HepG2 (cell line): ENCODE results near the gene STX4.

Source experiments
- ATM ChIP-seq: fragments of 450-650 bp; IDR thresholded peaks from 2 replicates; pipeline ENCODE4 v1.7.1; 2017; ENCODE audit warnings: mild to moderate bottlenecking, borderline replicate concordance
- CHD2 ChIP-seq: IDR thresholded peaks from 2 replicates; pipeline ENCODE4 v1.6.1; 2011; ENCODE audit warnings: low read depth, low read length, improper control_type of control experiment
- FOSL2 ChIP-seq: sonication (generic); formaldehyde crosslinking; IDR thresholded peaks from 2 replicates; pipeline ENCODE4 v1.4.0; 2020; ENCODE audit warnings: missing genetic modification reagents
- HES4 ChIP-seq: sonication (generic); formaldehyde crosslinking; IDR thresholded peaks from 2 replicates; pipeline ENCODE4 v1.9.0; 2021; ENCODE audit warnings: mild to moderate bottlenecking, missing genetic modification reagents, borderline replicate concordance
- NFIC ChIP-seq: IDR thresholded peaks from 2 replicates; pipeline ENCODE4 v1.6.1; 2012; ENCODE audit warnings: mild to moderate bottlenecking, low read length, inconsistent platforms
- PCBP2 ChIP-seq: fragments of 200-400 bp; formaldehyde crosslinking; optimal IDR thresholded peaks from 2 replicates; pipeline ENCODE3; 2018; ENCODE audit warnings: low read length, low read depth; ENCODE audit not compliant: poor library complexity, severe bottlenecking
- RFX1 ChIP-seq: fragments of 450-650 bp; IDR thresholded peaks from 2 replicates; pipeline ENCODE4 v1.6.1; 2017
- YY1 ChIP-seq: IDR thresholded peaks from 2 replicates; pipeline ENCODE4 v1.6.1; 2011; ENCODE audit warnings: low read length, low read depth, moderate library complexity, mild to moderate bottlenecking; ENCODE audit not compliant: insufficient read depth, insufficient replicate concordance
- ZNF160 ChIP-seq: sonication (generic); formaldehyde crosslinking; IDR thresholded peaks from 2 replicates; pipeline ENCODE4 v1.8.0; 2022; ENCODE audit warnings: mild to moderate bottlenecking, inconsistent platforms, missing genetic modification reagents
- ZNF317 ChIP-seq: sonication (generic); formaldehyde crosslinking; IDR thresholded peaks from 2 replicates; pipeline ENCODE4 v1.5.0; 2020; ENCODE audit warnings: mild to moderate bottlenecking, missing genetic modification reagents
- ZNF484 ChIP-seq: sonication (generic); formaldehyde crosslinking; IDR thresholded peaks from 2 replicates; pipeline ENCODE4 v1.5.1; 2020; ENCODE audit warnings: mild to moderate bottlenecking, low read depth, missing genetic modification reagents, borderline replicate concordance
- TF ChIP-seq, protein P1 (sequence below): sonication (generic); formaldehyde crosslinking; IDR thresholded peaks from 2 replicates; pipeline ENCODE4 v1.5.0; 2020; ENCODE audit warnings: mild to moderate bottlenecking, missing genetic modification reagents, moderate library complexity

DNA sequence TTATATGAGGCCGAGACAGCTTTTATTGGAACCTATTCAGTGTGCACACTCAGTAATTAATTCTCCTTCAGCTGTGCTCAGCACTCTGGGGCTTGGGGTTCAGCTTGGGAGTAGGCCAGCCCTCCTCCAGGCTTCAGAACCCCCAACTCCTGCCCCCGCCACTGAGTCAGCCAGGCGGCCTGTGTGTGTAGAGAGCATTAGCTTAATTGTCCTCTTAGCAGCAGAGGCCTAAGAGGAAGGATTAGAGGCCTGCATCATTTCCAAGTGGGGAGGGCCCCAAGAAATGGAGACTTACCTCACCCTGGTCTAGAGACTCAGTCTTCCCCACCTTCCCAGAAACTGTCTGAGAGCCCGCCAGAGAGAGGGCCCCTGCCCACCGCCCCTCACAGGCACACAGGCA, 54.6 kb downstream of the STX4 start:
- no peak for TF ChIP-seq PCBP2
- no peak for TF ChIP-seq ZNF160 (CRISPR knock-in tag)
- TF ChIP-seq HES4 (CRISPR knock-in tag) = 0 out of 2 replicates have a peak, but pooled peaks have one; percentile 11
- TF ChIP-seq, protein P1, sequence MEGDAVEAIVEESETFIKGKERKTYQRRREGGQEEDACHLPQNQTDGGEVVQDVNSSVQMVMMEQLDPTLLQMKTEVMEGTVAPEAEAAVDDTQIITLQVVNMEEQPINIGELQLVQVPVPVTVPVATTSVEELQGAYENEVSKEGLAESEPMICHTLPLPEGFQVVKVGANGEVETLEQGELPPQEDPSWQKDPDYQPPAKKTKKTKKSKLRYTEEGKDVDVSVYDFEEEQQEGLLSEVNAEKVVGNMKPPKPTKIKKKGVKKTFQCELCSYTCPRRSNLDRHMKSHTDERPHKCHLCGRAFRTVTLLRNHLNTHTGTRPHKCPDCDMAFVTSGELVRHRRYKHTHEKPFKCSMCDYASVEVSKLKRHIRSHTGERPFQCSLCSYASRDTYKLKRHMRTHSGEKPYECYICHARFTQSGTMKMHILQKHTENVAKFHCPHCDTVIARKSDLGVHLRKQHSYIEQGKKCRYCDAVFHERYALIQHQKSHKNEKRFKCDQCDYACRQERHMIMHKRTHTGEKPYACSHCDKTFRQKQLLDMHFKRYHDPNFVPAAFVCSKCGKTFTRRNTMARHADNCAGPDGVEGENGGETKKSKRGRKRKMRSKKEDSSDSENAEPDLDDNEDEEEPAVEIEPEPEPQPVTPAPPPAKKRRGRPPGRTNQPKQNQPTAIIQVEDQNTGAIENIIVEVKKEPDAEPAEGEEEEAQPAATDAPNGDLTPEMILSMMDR = no peak
- TF ChIP-seq YY1 = no peak
- no peak for TF ChIP-seq ZNF484 (CRISPR knock-in tag)
- TF ChIP-seq NFIC = no peak
- no peak for TF ChIP-seq FOSL2 (CRISPR knock-in tag)
- no peak for TF ChIP-seq ZNF317 (CRISPR knock-in tag)
- TF ChIP-seq ATM = no peak
- TF ChIP-seq CHD2 = no peak
- TF ChIP-seq RFX1 = no peak
